HS-5 (cell line): Measurements from ENCODE around the gene NMT1.

ENCODE experiments used
- DNase-seq: peaks from one replicate; pipeline ENCODE4 v3.0.0-alpha.2; 2012; ENCODE audit warnings: low read depth

The NMT1 gene

DNA sequence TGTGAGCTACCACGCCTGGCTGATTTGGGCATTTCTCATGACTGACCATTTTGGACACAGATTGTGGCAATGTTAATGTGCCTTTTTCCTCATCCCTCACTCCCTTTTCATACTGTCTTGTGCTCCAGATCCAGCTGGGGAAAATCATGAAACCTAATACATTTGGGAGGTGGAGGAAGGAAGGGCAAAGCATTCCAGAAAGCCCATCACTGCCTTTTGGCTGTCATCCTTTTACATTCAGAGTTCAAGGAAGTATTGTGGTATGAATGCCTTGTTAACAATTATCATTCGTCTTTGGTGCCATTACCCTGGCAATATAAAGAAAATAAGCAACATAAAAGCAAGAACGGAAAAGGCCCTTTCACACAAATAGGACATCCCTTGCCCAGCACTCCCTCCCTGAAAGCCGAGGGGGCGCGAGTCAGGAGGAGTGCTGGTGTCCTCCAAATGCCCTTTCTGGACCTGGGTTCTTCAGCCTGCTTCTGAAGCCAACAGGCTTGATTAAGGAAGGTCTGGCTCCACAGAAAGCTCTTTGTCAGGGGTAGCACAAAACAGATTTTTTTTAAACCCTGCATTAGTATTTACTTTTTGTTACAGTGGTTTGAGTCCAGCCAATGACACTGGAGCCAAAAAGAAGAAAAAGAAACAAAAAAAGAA lies 20.1 kb downstream of the NMT1 start:
- no peak for DNase-seq

DNA sequence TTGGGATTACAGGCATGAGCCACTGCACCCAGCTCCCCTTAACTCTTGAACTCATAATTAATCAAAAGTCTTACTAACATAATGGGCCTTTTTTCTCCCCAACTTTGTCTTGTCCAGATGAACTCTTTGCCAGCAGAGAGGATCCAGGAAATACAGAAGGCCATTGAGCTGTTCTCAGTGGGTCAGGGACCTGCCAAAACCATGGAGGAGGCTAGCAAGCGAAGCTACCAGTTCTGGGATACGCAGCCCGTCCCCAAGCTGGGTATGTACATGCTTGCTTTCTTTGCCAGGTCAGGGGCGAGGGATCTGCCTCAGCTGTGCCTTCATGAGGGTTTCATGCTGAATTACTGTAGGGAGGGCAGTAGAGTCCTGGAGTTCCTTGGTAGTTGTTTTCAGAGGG lies 25.3 kb downstream of the NMT1 start:
- DNase-seq = no peak

DNA sequence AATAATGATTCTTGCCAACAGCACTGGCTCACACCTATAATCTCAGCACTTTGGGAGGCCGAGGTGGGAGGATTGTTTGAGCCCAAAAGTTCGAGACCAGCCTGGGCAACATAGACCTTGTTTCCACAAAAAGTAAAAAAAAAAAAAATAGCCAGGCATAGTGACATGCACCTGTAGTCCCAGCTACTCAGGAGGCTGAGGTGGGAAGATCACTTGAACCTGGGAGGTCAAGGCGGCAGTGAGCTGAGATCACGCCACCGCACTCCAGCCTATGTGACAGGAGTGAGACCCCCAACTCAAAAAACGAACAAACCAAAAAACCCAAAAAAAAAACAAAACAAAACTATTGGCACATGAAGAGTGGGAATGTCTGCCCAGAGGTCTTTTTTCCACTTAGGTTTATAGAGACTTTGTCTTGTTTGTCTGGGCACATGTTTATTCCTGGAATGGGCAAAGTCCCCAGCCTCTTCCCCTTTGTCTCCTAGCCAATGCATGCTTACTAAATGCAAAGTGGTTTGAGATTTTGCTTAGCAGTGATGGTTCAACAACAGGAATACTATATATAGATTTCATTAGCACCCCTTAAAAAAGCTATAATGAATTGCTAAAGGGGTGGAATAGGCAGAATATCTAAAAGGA lies 25.9 kb downstream of the NMT1 start:
- DNase-seq = no peak

DNA sequence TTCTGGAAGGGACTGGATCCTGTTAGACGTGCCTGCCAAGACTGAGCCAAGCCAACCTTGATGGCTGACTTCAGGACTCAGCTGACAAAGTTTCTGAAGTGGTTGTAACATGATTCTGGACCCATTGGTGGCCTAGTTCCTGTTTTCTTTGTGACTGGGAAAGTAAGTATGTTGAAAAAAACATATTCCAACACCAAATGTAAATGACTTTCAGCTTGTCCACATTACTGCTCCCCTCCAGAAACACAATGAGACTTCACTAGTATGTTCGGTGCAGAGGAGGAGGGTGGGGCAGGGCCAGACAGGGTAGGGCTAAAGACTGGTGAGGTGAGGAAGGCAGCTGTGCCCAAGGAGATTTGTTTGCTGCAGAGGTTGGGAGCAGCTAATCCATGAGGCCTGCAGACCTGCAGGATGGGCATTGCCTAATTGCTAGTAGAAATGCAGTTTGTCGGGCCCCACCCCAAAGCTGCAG lies 26.4 kb downstream of the NMT1 start:
- DNase-seq = no peak

DNA sequence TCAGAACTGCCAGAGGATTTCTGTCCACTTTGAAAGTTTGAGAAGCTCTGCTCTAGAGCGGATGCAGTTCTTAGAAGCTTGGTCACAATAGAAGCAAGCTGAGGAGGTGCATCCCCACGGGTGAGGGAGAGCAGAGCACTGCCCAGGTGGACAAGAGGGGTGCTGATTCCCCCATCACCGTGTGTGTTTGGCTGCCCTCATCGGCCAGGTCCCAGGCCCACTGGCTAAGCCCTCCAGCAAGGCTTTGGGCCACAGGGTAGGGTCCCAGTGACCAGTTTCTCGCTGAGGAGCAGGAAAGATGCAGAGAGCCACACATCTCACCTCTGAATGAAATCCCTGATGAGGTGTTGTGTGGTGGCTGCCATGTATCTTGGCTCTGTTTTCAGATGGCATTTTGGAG lies 26.9 kb downstream of the NMT1 start:
- no peak for DNase-seq

DNA sequence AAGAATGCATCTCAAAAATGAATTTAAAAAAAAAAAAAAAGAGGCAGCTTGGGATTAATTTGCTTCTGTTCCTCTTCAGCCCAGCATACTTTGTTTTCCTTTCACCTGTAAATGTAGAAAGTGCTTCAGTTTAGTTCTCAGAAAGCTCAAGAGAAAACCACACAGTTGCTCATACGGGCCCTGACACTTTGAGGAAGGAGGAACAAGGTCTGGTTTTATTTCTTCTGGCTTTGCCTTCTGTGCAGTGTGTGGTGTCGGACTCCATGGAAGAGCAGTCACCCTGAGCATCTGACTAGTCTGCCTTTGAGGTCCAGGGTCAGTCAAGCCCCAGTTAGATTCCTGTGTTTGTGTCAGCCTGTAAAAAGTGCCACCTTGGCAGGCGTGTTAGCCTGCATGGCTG lies 27.6 kb downstream of the NMT1 start:
- DNase-seq = no peak

DNA sequence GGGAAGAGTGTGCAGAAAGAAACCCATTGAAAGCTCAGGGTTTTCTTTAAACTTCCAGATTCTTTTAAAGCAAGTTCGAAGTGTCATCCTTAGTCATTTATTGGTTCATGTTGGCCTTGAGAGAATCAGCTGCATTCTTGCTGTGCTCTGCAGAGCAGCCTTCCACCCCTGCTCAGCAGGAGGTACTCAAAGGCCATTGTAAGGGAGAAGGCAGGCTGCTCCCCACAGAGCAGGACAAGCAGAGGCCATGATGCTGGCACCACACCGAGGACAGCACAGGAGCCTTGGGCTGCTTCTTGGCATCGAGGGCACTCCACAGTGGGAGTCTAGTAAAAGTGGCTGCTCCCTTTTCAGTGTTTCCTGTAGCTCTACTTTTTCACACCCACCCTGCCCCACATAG lies 29.6 kb downstream of the NMT1 start:
- no peak for DNase-seq

DNA sequence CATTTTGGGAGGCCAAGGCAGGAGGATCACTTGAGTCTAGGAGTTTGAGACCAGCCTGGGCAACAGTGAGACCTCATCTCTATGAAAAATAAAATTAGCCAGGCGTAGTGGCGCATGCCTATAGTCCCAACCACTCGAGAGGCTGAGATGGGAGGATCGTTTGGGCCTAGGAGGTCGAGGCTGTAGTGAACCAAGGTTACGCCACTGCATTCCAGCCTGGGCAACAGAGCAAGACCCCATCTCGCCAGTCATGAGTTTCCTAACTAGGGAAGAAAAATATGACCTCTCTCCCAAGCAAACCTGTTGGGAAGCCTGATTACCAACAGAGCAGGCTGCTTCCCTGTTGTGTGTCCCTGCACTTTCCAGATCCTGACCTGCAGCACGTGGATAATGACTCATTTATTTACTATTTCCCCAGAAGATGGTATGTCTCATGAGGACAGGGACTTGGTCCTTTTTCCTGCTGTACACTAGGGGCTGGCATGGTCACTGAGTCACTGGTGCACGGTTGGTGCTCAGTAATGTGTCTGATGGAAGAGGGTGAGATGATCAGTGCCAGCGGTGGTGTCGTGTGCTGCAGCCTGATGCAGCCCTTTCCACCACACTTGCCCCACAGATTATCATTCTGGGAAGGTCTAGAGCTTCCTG lies 30.8 kb downstream of the NMT1 start:
- no peak for DNase-seq

DNA sequence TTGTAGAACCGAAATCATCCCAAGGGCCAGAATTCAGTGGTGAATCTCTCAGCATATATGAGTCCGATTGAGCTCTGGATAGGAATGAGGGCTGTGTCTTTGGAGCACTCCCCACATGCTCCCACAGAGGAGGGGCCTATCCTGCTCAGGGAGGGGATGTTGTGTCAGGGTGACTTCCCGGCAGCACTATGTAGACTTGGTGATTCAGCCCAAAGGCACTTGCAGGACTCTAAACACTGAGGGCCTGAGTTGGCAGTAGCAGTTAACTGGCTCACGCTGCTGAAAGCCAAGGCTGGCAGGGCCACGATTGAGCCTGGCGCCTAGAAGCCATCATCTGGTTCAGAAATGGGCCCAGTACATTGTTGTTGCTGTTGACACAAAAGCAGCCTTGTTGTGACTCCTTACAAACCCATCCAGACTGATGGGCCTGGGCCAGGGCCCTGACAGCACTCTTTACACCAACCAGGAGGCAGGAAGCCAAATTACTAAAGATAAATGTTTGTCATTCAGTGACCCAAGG lies 31.9 kb downstream of the NMT1 start:
- peak; percentile 91 for DNase-seq

DNA sequence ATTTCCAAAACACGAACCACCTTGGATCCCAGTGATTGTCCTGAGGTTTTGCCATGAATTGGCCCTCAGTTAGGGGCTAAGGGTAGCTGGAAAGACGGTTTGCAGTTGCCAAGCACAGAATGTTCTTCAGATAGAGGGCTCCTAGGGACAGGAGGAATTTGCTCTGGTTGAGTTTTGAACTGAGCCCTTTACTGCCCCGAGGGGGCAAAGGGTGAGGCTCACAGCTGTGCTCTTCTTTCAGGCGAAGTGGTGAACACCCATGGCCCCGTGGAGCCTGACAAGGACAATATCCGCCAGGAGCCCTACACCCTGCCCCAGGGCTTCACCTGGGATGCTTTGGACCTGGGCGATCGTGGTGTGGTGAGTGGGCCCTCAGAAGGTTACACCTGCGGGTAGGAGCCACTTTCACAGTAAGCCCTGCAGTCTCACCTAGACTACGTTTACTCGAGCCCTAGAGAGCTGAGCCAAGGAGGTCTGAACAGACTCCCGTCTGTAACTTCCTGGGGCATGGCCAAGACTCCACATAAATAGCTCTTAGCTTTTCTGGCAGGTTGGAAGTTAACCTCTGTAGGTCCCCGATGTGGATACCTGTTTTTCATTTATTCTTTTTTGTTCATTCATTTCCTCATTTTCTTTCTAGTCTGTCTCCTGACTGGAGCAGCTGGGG lies 32.5 kb downstream of the NMT1 start:
- no peak for DNase-seq

DNA sequence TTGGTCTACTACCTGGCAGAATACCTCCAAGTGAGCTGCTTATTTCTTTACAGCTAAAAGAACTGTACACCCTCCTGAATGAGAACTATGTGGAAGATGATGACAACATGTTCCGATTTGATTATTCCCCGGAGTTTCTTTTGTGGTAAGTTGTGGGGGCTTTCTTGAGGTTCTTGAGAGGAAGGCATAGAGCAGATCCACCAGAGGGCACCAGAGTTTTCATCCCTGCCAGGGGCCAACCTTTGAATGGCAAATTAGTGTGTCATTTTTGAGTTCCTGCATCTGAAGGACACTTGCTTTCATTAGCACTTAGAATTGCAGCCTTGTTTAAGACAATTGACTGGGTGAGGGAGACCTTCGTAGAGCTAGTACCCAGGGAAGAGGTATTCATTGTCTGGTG lies 35.0 kb downstream of the NMT1 start:
- DNase-seq = no peak

DNA sequence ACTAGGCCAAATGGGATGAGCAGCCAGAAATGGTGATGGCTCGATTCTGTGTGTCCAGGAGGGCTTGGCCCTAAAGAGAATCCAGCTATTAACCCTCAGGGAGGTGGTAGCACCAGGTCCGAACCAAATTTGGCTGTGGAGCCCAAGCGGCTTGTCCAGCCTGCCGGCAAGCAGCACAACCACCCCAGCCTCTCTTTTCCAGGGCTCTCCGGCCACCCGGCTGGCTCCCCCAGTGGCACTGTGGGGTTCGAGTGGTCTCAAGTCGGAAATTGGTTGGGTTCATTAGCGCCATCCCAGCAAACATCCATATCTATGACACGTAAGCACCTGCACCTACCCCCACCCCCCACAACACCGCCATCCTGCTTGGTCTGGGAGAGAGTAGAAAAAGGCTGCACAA lies 35.8 kb downstream of the NMT1 start:
- no peak for DNase-seq

DNA sequence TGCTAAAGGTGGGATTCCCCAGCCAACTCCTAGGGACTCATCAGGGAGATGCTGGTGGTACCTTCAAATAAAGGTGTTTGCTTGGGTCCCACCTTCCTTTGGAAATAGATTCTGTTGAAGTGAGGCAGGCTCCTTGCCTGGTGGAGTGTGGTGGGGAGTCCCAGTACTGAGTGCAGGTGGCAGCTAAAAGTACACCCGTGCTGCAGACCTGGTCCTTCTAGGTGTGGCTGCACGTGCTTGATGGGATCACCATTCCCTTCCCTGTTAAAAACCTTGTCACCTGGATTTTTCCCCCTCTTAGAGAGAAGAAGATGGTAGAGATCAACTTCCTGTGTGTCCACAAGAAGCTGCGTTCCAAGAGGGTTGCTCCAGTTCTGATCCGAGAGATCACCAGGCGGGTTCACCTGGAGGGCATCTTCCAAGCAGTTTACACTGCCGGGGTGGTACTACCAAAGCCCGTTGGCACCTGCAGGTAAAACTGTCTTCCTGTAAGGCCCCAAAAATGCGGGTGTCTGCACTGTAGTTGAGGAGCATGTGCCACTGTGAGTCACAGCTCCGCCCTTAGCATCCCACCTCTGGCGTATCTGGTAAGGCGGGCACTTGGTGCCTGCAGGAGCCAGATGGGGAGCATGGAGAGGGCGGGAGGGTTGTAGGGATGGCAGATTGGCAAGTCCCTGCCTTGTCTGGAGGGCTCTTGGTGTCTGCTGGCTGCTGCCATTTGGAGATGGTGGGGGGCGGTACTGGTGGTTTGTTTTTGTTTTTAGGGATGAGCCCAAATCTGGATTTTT lies 37.2 kb downstream of the NMT1 start:
- DNase-seq = no peak

DNA sequence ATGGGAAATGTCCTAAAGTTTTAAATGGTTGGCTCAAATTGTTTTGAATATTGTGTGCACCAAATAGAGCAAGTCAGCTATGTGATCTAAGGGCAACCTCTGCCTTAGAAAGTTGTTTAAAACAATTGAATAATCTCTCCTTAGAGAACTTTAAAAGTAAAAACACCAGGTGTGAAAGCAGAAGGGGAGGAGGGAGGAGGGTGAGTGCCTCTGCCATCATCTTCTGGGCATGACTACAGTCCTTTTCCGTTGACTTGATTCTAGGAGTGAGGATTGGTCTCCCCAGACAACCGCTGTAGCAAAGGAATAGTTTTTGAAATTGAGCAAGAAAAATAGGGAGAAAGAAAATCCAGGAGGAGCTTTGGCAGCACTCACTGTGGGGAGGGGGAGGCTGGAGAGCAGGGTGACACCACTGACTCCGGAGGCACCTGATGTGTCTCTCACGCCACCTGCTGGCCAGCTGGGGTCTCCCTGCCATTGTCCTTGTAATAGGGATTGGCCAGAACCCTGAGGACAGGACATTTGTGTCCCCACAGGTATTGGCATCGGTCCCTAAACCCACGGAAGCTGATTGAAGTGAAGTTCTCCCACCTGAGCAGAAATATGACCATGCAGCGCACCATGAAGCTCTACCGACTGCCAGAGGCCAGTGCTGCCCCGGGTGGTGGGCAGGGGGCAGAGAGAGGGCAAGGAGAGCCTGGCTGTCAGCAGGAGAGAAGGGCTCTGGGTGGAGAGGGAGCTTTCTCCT lies 37.9 kb downstream of the NMT1 start:
- no peak for DNase-seq

DNA sequence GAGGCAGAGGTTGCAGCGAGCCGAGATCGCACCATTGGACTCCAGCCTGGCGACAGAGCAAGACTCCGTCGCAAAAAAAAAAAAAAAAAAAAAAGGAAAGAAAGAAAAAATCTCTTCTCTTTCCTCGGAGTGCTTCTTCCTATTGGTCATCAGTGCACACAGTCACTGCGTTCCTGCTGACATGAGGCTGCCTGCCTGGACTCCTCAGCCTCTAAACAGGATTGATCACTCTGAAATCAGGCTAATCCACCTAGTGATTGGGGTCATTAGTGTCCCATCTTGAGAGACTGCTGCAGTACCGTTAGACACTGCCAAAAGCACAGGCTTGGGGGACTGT lies 40.4 kb downstream of the NMT1 start:
- DNase-seq = no peak

DNA sequence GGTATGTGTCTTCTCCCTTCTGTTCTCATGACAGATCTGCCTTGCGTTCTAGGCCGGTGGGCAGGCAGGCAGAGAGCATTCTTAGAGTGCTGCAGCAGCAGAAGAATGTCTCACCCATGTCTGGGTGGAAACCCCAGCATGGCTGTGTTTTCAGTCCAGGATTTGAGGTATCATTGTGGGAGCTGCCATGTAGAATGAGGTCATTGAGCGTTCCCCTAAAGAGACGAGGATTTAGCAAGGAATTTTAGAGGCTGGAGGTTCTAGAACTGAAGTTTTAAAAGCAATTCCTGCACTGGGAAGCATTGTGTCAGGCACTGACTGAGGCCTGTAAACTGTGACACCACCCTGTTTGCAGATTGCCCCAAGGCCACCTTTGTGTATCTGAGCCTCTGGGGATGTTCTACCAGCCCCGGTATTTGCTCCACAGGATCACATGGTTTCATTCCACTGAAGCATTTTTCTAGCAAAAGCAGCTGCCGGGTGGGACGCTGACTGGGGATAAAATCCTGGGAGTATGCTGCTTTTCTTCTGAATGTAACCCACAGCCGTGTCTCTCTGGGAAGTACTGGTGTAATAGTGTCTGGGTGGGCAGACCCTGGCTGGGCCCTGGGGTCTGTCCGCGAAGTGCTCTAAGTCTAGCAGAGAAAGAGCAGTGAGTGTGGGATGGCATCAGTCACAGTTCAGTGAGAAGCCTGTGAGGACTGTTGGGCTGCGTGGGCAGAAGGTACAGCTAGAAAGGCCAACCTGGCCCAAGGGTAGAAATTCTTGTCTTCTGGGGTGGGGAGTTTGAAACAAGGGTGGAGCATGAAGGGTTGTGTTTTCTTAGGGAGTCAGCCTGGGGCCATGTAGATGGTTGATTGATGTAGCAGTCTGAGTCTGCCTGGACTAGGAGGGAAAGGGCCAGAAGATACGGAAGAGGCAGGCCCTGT lies 41.0 kb downstream of the NMT1 start:
- DNase-seq = no peak

DNA sequence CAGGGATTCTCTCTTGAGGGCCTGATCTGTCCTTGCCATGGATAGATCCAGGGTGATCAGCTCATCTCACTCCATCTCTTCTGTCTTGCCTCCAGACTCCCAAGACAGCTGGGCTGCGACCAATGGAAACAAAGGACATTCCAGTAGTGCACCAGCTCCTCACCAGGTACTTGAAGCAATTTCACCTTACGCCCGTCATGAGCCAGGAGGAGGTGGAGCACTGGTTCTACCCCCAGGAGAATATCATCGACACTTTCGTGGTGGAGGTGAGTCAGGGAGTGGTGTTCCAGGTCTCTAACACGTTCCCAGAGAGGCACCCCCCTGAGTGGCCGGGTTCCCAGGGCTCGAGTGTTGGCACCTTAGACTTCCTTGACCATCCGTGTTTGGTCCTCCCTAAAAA lies 41.7 kb downstream of the NMT1 start:
- no peak for DNase-seq

DNA sequence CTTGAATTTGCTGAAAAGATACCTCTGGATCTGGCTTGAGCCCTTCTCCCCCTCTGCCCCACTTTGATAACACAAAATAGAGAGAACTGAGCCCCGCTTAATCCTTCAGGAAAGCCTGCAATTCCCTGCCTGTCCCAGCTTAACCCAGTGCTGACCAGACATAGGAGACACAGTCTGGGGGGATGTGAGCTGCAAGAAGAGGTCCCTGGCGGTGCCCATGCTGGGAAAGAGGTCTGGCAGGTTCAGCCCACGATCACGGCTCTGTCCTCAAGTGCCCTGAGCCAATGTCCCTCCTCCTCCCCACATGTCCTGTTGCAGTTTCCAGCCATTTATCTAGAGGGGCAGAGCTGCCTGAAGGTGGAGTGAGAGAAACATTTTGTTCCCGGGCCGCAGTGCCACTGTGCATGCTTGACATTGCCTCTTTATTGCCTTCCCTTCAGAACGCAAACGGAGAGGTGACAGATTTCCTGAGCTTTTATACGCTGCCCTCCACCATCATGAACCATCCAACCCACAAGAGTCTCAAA lies 42.2 kb downstream of the NMT1 start:
- DNase-seq = no peak

DNA sequence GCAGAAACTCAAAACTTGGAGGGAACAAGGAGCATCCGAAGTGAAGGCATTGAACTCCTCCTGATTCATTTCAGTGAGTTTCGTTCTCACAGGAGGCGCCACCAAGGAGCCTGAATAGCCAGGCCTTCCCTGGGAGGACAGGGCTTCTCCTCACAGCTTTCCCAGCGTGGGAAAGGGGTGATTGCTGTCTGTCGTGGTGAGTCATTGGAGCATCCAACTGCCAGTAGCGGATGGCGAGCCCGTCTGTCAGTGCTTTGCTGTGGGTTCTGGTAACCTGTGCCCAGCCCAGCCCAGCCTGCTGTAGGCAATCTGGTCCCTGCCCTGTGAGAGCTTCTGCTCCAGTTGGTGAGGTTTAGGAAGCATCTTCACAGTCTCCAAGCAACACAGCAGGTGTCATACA lies 42.9 kb downstream of the NMT1 start:
- no peak for DNase-seq

DNA sequence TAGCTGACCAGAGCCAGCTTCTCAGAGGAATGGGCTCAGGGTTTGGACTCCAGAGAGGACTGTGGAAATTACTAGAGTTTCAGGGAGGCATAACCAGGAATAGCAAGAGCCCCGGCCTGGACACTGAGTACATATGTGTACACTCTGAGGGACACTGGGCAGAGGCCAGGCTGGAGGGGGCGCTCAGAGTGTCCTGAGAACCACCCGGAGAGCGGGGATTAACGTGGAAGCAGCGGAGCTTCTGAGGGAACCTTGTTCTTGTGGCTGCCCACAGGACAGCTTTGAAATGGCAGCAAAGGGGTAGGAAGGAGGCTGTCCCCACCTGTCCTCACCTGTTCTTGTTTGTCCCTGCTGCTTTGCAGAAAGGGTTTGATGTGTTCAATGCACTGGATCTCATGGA lies 43.4 kb downstream of the NMT1 start:
- DNase-seq = no peak
